Activated CD8-positive, alpha-beta memory T cell treated with anti-CD3 and anti-CD28 coated beads, Interleukin-2, amount 50 U/mL, for 1 hour (primary cell): ENCODE data around the gene PTPRD.

Source experiments
- DNase-seq: peaks from one replicate; pipeline ENCODE4 v3.0.0-alpha.2; 2020; ENCODE audit errors: extremely low read depth

Gene PTPRD

DNA sequence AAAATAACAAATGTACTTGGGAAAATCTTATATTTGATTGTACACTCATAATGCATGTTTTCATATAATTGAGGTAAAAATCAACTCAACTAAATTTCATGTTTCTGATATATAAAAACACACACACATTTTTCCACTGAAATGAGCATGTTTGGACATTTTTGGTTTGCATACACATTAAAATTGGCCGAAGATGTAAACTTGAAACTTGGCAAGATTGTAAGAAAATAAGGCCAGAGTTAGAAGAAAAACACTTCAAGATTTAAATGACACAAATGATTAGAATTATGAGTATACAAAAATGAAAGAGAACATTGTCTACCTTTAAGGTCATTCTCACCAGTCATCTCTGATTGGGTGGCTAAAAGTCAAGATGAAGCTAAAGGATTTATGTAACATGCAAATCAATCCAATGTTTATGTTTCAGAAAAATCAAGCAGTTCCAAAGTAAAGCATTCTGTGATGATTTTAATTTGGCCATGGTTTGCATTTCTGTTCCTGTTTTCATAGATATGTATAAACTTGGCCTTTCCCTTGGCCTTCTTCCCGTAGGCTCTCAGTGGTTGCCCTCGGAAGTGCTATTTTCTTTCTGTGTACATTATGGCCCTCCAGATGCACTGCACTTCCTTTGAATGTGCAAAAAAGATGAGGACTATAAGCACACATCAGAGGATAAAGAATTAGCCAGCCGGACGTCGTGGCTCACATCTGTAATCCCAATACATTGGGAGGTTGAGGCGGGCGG lies 1707.9 kb downstream of the PTPRD start:
- no peak for DNase-seq

DNA sequence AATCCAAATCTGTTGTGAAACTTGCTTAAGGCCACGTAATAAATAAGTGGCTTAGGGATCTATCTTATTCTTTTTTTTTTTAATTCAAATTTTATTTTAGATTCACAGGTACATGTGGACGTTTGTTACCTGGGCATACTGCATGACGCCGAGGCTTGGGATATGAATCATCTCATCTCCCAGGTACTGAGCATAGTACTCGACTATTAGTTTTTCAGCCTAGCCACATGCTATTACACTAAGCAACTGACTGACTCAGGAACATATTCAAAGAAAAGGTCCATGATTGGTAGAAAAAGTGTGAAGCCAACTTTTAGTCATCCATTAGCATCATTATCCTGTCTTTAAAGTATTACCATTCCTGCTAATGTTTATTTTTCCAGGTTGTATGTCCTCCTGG lies 1709.7 kb downstream of the PTPRD start:
- no peak for DNase-seq

DNA sequence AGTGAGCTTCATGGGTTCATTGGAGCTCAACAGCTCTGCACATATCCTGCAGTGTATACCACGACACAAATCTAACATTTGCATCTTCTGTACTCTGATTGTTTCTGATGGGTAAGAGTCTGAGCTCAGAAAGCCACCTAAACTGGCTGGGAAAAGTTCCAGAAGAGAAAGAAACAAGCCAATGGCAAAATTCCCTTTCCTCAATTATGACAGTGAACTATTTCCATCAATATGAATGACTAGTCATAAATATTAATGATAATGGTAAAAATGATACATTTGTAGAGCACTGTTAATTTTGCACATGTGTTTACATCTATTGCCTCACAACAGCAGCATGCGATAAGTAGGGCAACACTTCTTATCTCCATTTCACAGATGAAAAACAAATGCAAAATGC lies 1711.7 kb downstream of the PTPRD start:
- no peak for DNase-seq

DNA sequence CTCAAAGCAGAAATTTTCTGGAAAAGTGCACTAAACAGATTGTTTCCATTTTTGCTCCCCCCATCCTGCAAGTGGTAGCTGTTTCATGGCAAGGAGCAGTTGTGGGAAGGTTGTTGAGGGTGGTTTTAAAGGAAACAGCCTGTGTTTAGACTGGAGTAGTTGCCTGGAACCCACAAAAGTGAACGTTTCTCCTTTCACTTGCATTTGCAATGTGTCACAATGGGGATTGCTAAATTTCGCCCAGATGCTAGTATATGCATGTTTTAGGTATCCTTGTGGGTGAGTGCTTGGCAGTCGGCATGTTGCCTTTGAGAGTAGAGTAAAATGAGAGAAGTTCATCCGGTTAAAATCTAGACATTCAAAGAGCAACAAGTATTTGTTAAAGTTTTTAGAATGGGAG lies 1713.3 kb downstream of the PTPRD start:
- DNase-seq: no peak

DNA sequence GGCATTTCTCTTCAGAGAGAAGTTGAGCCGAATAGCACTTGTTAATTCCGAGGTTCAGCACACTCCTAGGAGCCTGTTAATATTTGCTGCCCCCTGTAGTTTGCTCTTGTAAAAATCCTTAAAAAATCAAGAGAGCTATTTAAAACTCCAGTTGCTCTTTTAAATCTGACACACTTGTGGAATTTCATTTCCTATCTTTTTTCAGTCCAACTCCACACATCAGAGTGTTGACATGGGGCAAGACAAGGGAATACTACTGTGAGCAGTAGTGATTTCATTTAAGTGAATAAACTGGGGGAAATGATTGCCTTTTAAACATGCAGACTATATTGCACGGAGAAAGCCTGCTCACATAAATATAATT lies 1717.0 kb downstream of the PTPRD start:
- DNase-seq: no peak

DNA sequence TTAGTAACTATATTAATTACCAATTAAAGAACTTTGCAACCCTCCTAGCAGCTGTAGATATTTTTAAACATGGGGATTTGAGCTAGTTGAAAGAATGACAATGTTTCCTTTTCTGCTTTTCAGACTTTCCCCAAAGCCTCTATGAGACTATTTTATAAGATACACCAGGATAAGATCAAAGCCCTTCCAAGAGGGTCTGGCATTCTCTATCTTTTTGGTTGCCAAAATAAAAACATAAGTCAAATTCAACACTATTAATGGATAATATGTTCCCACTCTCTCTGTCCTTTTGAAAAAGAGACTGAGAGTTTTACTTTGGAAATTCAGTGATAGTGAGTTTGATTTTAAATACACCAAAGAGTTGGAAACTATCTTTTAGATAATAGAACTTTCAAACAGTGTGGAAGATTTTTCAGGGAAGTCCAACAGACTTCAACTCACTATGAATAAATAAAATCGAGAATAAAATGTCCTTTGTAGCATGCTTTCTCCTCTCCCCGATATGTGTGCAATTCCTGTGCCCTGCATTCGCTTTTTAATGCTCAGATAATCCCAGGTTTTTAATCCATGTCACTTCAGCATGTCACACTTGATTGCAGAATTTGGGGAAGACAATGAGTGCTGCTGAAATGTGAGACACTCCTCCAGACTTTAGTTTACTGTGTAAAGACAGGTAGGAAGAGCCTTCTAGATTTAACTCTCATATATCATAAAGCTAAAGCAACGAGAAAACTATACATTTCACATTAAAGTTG lies 1717.5 kb downstream of the PTPRD start:
- DNase-seq: no peak

DNA sequence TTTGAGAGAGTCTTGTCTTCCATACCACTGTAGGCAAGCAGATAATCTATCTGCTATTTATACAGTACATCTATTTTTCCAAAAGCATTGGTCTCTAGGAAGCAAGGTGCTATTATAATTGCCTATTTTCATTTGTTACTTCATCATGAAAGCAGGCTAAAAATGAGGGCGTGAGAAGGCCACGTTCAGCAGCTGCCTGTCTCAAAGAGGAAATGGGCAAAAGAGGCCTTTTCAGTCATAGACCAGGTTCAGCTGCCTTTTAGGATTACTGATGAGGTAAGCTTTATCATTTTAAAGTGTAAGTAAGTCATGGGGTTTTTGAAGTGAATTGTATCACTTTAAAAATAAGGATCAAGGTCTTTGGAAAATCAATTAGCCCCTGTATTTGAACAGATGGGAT lies 1722.1 kb downstream of the PTPRD start:
- no peak for DNase-seq

DNA sequence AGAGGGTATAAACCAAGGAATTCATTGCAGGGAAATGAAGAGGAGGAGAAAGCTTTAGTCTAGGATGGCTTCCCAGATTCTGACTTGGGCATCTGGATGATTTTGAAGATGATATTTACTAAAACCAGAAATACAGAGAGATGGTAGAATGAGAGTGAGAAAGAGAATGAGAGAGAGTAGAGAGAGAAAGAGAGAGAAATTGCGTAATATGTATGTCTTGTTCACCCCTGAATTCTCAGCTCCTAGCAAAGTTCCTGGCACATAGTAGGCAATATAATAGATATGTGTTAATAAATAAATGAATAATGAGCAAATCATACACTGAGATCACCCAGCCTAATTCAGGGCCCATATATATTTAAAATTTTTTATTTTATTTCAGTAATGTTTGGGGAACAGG lies 1723.7 kb downstream of the PTPRD start:
- no peak for DNase-seq

DNA sequence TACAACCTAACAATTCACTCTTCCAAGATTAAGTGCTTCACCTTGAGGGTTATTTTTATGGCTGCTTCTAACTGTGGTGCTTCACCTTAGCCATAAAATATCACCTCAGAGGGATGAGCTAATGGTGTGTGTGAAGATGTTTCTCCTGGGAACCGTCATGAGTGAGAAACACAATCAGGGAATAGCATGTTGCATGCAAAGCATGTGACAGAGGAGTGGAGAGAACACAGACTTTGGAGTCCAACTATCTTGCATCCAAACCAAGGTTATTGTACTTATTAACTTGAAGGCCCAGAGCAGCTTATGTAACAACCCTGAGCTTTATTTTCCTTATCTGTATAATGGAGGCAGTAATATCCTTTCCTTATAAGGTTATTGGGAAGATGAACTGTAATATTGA lies 1724.2 kb downstream of the PTPRD start:
- DNase-seq: no peak

DNA sequence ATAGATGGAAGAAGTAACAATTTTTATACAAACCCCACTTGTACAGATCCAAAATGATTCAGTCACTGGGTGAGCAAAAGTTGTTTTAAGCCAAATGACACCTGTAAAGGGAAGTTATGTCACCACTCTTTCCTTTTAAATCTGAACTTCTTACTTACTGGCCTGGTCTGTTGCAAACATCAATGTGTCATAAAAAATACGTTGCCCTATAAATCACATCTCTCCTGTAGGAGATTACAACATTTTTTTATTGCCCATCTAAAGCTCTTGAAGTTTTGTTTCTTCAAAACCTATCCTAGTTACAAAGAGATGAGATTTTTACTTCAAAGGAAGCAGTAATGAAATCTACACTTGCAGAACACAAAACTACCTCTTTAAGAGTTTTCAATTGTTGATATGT lies 1725.4 kb downstream of the PTPRD start:
- no peak for DNase-seq

DNA sequence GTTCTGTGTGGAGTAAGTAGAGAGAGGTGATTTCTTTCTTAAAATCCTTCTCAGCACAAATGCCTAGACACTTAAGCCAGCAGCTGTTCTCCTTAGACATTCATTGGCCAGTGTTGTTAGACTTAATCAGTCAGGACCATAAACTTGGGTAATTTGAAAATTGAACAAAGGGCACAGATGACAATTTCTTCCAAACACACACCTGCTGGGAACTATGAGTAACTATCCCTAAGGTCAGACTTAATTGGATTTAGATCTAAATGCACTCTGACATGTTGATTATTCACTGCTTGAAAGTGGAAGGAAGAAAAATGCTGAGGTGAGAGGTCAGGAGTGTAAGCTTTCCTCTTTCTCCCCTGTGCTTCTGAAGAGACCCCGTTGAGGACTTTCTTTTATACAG lies 1729.5 kb downstream of the PTPRD start:
- no peak for DNase-seq

DNA sequence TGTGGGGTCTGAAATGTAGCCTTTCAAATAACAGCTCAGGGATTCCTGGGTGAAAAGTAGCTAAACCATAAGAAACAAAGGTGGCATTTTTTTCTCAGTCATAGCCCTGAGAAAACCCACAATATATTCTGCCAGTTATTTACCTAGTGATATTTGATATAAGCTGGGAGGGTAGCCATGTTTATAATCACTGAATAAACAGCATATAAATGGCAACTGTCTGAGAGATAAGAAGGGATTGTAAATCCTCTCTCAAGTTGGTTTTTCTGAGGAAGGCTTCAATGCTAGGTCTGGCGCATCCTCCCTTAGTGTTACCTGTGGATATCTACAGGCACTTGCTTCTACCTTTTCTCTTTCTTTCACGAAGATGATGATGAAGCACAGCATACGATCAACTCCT lies 1732.7 kb downstream of the PTPRD start:
- no peak for DNase-seq

DNA sequence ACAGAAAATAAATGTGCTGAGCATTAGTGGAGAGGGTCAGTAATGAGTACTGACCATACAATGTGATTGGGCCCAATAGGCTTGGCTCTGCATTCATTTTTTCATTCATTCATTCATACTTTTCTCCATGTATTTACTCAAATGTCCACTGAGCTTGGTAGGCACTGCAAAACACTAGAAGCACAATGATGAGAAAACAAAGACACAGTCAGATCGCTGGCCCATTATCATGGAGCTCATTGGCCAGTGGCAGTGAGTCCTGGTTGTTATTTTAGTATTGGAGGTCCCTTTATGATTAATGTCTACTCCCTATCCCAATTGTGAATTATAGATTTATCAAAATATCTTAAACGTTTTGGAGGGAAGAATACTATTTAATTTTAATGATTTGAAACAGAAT lies 1733.5 kb downstream of the PTPRD start:
- DNase-seq: no peak

DNA sequence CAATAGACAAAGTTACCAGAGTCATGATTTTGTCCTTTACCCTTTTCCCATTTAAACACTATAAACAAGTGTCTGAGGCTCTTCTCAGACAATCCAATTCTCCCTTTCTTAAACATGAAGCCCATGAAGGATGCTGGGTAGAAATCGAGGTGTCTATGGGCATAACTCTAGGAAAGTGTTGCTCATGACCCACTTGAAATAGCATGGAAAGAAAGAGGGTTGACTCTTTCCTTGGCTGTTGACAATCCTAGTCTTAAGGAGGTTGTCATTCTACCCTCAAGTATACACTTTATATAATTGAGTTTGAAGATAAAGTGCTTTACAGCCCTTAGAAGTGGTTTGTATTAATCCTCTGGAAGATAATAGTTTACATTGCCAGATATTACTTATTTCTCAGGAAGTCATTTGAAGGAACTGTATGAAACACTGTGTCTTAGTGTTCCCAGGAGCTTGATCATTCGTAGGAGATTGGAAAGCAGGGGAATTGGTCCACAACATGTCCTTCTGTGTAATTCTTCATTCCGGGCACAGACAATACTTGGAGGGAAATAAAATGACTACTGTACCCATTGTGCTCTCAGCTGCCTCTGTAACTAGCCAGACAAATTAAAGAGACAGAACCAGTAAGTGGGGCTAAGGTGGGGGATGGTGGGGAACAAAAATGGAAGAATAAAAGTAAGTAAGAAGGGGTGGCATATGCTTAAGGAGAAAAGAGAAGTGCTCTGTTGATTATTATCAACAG lies 1734.9 kb downstream of the PTPRD start:
- no peak for DNase-seq

DNA sequence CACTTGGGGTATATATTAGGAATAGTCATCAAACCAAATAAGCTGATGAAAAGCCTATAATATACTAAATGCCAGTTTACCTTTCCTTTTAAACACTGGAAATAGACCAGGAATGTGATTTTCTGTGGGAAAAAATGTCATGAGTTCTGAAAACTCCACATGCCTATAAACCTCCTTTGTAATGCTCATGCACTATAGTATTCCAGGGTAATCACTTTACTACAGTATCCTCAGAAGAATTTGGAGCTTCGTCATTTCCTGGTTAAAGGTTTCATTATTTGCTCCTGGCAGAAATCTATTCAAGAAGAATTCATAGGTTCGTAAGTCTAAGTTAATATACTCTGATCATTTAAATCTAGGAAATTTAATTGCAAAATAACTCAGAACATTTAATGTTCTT lies 1736.5 kb downstream of the PTPRD start:
- no peak for DNase-seq

DNA sequence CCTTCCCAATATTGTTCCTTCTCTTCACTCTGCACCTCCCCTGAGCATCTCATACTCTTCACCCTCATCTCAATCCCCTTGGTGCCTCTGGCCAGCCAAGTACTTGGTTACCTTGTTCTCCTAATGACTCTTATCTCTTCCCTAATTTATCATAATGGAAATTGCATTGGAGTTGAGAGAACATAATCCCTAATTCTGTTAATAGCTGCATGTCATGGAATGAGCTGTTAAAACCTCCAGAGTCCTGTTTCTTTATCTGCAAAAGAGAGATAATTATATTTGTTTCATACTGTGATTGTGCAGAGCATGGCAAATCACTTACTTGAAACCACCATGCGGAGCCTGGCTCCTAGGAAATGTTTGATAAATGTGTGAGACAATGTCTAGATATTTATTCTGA lies 1738.3 kb downstream of the PTPRD start:
- no peak for DNase-seq

DNA sequence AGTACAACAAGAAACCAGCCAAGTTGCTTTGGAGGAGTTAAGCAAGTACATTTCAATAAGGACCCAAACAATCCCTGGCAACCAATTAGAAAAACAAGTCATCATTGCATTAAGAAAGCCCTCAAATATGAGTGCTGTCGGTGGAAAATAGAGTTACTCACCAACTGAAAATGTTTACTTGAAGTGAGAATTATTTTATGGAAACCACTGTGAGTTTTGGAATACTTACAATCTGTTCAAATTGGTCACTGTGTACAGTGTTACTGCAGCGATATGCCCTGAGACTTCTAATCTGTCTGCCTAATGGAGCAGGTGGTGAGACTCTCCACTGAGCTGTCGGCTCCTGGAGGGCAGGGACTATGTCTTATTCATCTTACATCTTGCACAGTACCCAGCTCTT lies 1740.0 kb downstream of the PTPRD start:
- no peak for DNase-seq

DNA sequence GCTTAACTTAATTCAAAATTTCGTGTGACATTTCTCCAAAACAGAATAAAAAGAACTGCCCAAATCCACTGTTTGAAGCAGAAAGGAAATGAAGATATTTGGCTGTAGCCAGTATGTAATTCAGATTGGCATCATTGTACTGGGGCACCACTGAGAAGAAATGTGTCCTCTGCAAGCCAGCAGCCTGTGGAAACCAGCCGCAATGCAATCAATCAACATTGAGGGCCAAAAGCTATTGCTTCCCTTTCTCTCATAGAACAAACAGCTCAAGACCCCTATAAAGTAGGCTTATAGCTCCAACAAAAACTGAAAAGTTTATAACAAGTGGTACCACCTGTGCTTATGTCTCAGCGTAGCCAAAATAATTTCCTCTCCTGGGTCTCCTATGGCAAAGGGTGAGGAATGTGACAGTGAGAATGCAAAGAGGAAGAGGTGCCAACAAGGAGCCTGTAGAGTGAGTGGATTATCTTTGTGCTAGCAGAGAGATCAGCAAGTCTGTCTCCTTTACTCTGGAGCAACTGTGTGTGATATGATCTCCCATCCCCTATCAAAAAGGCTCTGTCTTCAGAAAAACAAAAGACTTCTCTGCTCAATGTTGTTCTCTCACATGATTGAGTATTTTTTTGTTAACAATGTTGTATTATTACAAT lies 1740.9 kb downstream of the PTPRD start:
- DNase-seq: no peak

DNA sequence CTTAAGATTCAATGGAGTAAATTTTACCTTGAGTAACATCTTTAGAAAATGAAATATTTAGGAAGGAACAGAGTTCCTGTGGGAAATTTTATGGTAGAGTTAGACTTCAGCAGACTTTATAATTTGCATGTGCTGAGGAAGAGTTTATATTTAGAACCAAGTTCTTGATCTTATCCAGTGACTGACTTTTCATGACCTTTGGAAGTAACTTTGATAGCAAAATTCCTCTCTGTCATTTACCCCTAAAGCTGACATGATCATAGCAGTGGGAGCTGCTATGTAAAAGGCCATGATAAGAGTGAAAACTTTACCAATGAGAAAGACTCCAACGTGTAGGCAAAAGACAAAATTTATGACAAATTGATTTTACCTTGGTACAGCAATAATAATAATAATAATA lies 1741.4 kb downstream of the PTPRD start:
- no peak for DNase-seq

DNA sequence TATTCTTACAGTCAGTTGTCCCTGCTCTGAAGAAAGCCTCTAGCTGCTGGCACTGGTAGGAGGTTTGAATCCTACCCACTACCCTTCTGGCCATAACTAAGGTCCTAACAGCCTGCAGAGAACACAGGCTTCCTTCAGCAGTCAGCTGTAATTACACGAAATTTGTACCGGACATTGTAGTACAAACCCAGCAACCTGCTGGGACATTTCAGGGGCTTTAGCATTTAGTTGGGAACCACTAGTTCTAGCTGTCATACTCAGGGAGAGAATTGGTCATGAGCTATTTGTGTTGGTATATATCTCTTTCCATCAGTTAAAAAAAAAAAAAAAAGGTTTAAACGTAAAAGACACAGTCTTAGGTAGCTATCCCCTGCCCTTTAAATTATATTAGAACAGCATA lies 1743.0 kb downstream of the PTPRD start:
- no peak for DNase-seq

DNA sequence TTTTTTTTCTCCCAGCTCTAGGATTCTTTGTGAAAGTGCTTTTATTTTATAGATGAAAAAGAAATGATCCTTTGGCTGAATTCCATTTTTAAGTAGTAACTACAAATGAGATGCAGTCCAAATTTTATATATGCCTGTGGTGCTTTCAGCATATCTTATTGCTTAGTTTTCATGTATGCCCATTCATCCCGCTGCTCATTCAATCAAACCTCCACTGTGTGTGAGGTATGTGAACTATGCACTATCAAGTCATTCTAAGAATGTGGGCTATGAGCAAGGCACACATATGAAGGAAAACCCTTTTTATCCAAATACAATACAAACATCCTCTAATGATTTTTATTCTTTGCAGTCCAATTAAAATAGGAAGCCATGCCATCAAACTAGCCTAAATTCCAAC lies 1744.2 kb downstream of the PTPRD start:
- no peak for DNase-seq

DNA sequence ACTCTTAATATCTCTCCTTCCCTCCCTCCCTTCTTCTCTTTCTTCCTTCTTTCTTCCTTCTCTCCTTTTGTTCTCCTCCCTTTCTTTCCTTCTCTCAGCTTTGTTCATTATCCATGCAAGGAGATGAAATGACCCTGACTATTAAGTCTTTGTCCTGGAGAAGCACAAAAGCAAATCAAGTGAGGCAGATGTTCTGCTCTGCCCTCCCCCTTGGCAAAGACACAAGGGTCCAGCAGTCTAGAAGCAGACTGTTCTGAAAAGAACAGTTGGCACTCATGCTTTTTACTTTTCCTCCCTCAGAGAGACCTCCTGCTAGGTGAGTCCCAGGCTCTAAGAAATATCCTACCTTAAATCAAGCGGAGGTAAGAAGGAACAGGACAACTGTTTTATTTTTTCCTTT lies 1745.7 kb downstream of the PTPRD start:
- DNase-seq: no peak

DNA sequence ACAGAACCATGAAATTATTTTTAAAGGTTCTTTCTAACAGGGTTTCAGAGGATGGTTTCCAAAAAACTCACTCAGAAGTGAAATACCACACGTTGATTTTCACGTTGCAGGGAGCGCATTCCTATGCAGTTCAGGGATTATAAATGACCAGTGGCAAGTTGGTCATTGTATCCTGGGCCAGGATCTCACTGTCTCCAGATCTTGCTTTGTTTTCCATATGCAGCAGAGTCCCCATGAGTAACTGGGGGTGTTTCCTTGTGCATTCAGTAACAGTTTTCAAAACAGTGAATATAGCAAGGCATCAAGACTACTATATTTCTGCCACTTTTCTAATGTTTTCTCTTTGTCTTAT lies 1748.3 kb downstream of the PTPRD start:
- DNase-seq: no peak
